GM12878 (cell line): ENCODE results near the gene PLXNC1. TPM values are rescaled to one million over a fixed set of nuclear protein-coding genes. Genes with fewer than 3 reads are reported as not detected.

Source experiments
- ATAC-seq: fragments of 200-7000 bp; cut with Tn5 transposase; 3 replicates; pipeline ENCODE4 v1.9.1; 2020; ENCODE audit warnings: mild to moderate bottlenecking, moderate library complexity
- BruUV-seq: library from RNA; stranded (reverse); fragments of 400-500 nt; replicated peaks from 2 replicates; lab custom pipeline; 2021; lab: Mats Ljungman, UMichigan
- CTCF ChIA-PET: fragments of 300-600 bp; sonication (Branson Sonifier 250); formaldehyde crosslinking; extraction: SDS; loops from one replicate; lab custom pipeline; 2021; ENCODE audit warnings: inconsistent platforms; lab: Yijun Ruan, JAX
- POLR2A ChIA-PET: fragments of 350-600 bp; formaldehyde crosslinking; extraction: SDS; loops from one replicate; lab custom pipeline; 2021; ENCODE audit warnings: inconsistent platforms; lab: Charles Lee
- RAD21 ChIA-PET: fragments of 300-600 bp; sonication (Branson Sonifier 250); formaldehyde crosslinking; loops from one replicate; lab custom pipeline; 2023; ENCODE audit warnings: antibody characterized with exemption; ENCODE audit not compliant: unreplicated experiment; lab: Charles Lee
- SMC1A ChIA-PET: fragments of 300-600 bp; sonication (Branson Sonifier 250); formaldehyde crosslinking; loops from one replicate; lab custom pipeline; 2023; ENCODE audit not compliant: unreplicated experiment, uncharacterized antibody; lab: Charles Lee
- DNase-seq: peaks from one replicate; pipeline ENCODE4 v3.0.0-alpha.2; 2011; ENCODE audit warnings: low read depth, low spot score
- FAIRE-seq: peaks from 3 replicates; lab custom pipeline; 2011; peaks lifted over from hg19 to GRCh38; lab: Jason Lieb, UNC
- H2AFZ ChIP-seq: 2 replicates; pipeline ENCODE4 v1.6.0; 2011; ENCODE audit warnings: low read depth, low read length, control low read depth; ENCODE audit not compliant: control insufficient read depth
- H3K27ac ChIP-seq: 2 replicates; pipeline ENCODE4 v1.5.1; 2011; ENCODE audit warnings: control low read depth; ENCODE audit not compliant: control insufficient read depth, insufficient read depth
- H3K27me3 ChIP-seq, 2 experiments: replicated peaks in 1 of 2; 2 replicates each; pipeline versions ENCODE4 v1.6.0 to v1.6.1; 2011; ENCODE audit warnings: low read length in 1 of 2; ENCODE audit not compliant: control insufficient read depth in 2 of 2, insufficient read depth in 2 of 2
- H3K36me3 ChIP-seq, 2 experiments: 2 replicates each; pipeline ENCODE4 v1.5.1; 2011; ENCODE audit warnings: low read length in 1 of 2; ENCODE audit not compliant: control insufficient read depth in 2 of 2, insufficient read depth in 2 of 2
- H3K4me1 ChIP-seq: 2 replicates; pipeline ENCODE4 v1.6.1; 2011; ENCODE audit warnings: mild to moderate bottlenecking, low read length, moderate library complexity, mixed read lengths; ENCODE audit not compliant: control insufficient read depth, insufficient read depth
- H3K4me2 ChIP-seq: 2 replicates; pipeline ENCODE4 v1.6.0; 2011; ENCODE audit warnings: control low read depth; ENCODE audit not compliant: control insufficient read depth, insufficient read depth
- H3K4me3 ChIP-seq: fragments of 200-600 bp; sonication (generic); 2 replicates; pipeline ENCODE4 v1.5.1; 2016
- H3K79me2 ChIP-seq: 2 replicates; pipeline ENCODE4 v1.6.0; 2011; ENCODE audit warnings: low read length; ENCODE audit not compliant: control insufficient read depth, insufficient read depth
- H3K9ac ChIP-seq: 2 replicates; pipeline ENCODE4 v1.8.0; 2011; ENCODE audit warnings: low read length, control low read depth, mixed read lengths; ENCODE audit not compliant: control insufficient read depth, insufficient read depth
- H3K9me3 ChIP-seq: replicated peaks from 3 replicates; pipeline ENCODE4 v1.5.1; 2011; ENCODE audit warnings: mild to moderate bottlenecking, low read length; ENCODE audit not compliant: control insufficient read depth, insufficient read depth
- H4K20me1 ChIP-seq: 2 replicates; pipeline ENCODE4 v1.6.0; 2011; ENCODE audit not compliant: control insufficient read depth, insufficient read depth
- MLLT1 ChIP-seq: fragments of 450-650 bp; IDR thresholded peaks from 2 replicates; pipeline ENCODE4 v1.6.1; 2016; ENCODE audit warnings: mild to moderate bottlenecking
- STAT3 ChIP-seq: IDR thresholded peaks from 2 replicates; pipeline ENCODE4 v1.6.1; 2011; ENCODE audit warnings: low read depth, low read length, improper control_type of control experiment
- ZNF384 ChIP-seq: IDR thresholded peaks from 2 replicates; pipeline ENCODE4 v1.6.1; 2012; ENCODE audit warnings: low read depth, mild to moderate bottlenecking, low read length, improper control_type of control experiment, borderline replicate concordance
- WGBS: methylation state at CpG from one replicate; pipeline ENCODE4 v1.1.6; 2016; ENCODE audit warnings: low lambda C conversion rate; ENCODE audit not compliant: insufficient replicate concordance, insufficient coverage; ENCODE audit errors: missing lambda C conversion rate; 5-methylcytosine and 5-hydroxymethylcytosine counted together
- in situ Hi-C: fragments of 300-500 bp; cut with MboI; formaldehyde crosslinking; loops from 9 replicates; pipeline ENCODE4 v1.14.3; 2018; ENCODE audit warnings: mixed read lengths
- intact Hi-C: fragments of 100-400 bp; cut with micrococcal nuclease; formaldehyde crosslinking; loops from one replicate; pipeline ENCODE4 v1.14.2; 2022; ENCODE audit not compliant: unreplicated experiment
- polyA plus RNA-seq, 11 experiments: library from polyadenylated mRNA; depleted of rRNA in 4 of 11; unstranded in 6 of 11; stranded (reverse) in 5 of 11; fragments of >200 nt; fragmentation: Nextera tagmentation in 4 of 11; fragmentation: Illumina TruSeq in 1 of 11; extraction: Ambion mirVana in 4 of 11; extraction: Trizol in 1 of 11; gene quantifications; 1 replicate in 1 of 11; 2 replicates in 10 of 11; pipeline versions ENCODE4 v1.2.1 to v1.2.3, GENCODE V29; 2011 to 2016; ENCODE audit warnings: inconsistent platforms in 2 of 11, missing spikeins in 2 of 11, low read depth in 1 of 11
- total RNA-seq, 4 experiments: library from RNA; depleted of rRNA in 3 of 4; stranded (reverse); fragments of >200 nt in 3 of 4; fragmentation: Illumina TruSeq in 1 of 4; extraction: Trizol in 1 of 4; gene quantifications; 2 replicates each; pipeline versions ENCODE4 v1.2.1 to v1.2.3, GENCODE V29; 2013 to 2021
- TF ChIP-seq, protein P1 (sequence below): IDR thresholded peaks from 2 replicates; pipeline ENCODE4 v1.6.1; 2011; ENCODE audit warnings: low read depth, low read length, improper control_type of control experiment, borderline replicate concordance

PLXNC1 gene
- total and polyA plus RNA-seq, 10 of the 15 experiments (the other 5 are each of a cell fraction or from before 2014, with no cell fraction given): 5.2 to 41.2 (median 24.6) TPM

DNA sequence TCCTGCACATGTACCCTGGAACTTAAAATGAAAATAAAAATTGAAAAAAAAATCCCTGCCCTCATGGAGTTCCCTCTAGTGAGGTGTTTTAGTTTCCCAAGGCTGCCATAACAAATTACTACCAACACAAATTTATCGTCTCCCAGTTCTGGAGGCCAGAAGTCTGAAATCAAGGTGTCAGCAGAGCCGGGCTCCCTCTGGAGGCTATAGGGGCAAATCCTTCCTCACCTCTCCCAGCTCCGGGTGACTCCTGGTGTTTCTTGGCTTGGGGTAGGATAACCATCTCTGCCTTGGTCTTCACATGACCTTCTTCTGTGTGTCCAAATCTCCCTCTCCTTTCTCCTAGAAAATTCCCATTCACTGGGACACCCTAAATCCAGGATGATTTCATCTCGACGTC, 50.1 kb downstream of the PLXNC1 start (continued):
- no peak for TF ChIP-seq STAT3
- TF ChIP-seq MLLT1: no peak
- TF ChIP-seq, protein P1, sequence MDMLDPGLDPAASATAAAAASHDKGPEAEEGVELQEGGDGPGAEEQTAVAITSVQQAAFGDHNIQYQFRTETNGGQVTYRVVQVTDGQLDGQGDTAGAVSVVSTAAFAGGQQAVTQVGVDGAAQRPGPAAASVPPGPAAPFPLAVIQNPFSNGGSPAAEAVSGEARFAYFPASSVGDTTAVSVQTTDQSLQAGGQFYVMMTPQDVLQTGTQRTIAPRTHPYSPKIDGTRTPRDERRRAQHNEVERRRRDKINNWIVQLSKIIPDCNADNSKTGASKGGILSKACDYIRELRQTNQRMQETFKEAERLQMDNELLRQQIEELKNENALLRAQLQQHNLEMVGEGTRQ: no peak

DNA sequence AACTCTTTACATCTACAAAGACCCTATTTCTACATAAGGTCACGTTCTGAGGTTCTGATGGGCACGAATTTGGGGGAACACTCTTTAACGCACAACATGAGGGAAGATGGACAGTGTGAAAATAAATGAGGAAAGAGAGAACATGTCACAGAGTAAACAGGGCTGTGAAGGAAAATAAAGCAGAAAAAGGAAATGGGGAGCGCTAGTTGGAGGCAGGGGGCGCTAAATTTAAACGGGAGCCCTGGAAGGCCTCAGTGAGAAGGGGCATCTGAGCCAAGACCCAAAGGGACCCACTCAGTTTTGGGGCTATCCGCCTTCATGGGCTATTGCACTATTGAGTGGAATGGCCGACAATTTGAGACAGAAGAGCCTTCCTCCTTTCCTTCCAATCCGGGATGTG, 50.5 kb downstream of the PLXNC1 start:
- WGBS: 83% methylated on average over 9 of the region's 9 CpGs
- TF ChIP-seq ZNF384: no peak
- no peak for FAIRE-seq

More for the DNA sequence above, 50.5 kb downstream of the PLXNC1 start:
- ATAC-seq (no peak), DNase-seq (no peak)
- in situ Hi-C loops (no loop called here), intact Hi-C loops (no loop called here)
- SMC1A ChIA-PET: interaction anchor here (13.0 kb wide), 1 partner anchor 44 kb away, joined by 238 read pairs; the partner anchor contains the start of gene PLXNC1
- BruUV-seq: no TSS peak
- Histone ChIP-seq H4K20me1 (no peaks in the 10 kb centered on the region), H3K9me3 (no peaks in the 10 kb centered on the region), H3K79me2 (no peaks in the 10 kb centered on the region; the same call in 1 of the 2 replicates), H3K36me3 (peaks cover 3 to 5% of the 10 kb centered on the region in 2 experiments), H3K4me2 (no peak overlapping the region), H3K4me1 (peaks cover 7% of the 10 kb centered on the region), H3K27me3 (no peaks in the 10 kb centered on the region), H3K27ac (no peak overlapping the region), H3K9ac (no peak overlapping the region), H3K4me3 (no peak overlapping the region), H2AFZ (no peak overlapping the region)
- CTCF ChIA-PET: no interaction called here
- RAD21 ChIA-PET: no interaction called here
- POLR2A ChIA-PET: no interaction called here
